Mucosa of descending colon (tissue), 3 donors: ENCODE results near the gene ZNF423. TPM values are rescaled to one million over a fixed set of nuclear protein-coding genes. Genes with fewer than 3 reads are reported as not detected.

ENCODE experiments used
- ATAC-seq: fragments of 200-7000 bp; cut with Tn5 transposase; one replicate; pipeline ENCODE4 v1.9.1; 2020; ENCODE audit warnings: mild to moderate bottlenecking, moderate library complexity
- DNase-seq, 3 donors: peaks; one replicate each; pipeline ENCODE4 v3.0.0-alpha.2; 2020
- H3K36me3 ChIP-seq: fragments of 200-600 bp; one replicate; pipeline ENCODE4 v1.8.0; 2021; ENCODE audit warnings: low read depth, mild to moderate bottlenecking
- H3K4me1 ChIP-seq: fragments of 200-600 bp; one replicate; pipeline ENCODE4 v1.8.0; 2021; ENCODE audit warnings: low read depth, mild to moderate bottlenecking
- H3K4me3 ChIP-seq: fragments of 200-600 bp; one replicate; pipeline ENCODE4 v1.8.0; 2021; ENCODE audit warnings: mild to moderate bottlenecking
- H3K9me3 ChIP-seq: fragments of 200-600 bp; one replicate; pipeline ENCODE4 v1.8.0; 2021; ENCODE audit warnings: mild to moderate bottlenecking
- CTCF ChIP-seq: fragments of 200-600 bp; IDR thresholded peaks from one replicate; pipeline ENCODE4 v1.8.0; 2022; ENCODE audit warnings: antibody characterized with exemption, mild to moderate bottlenecking
- intact Hi-C, 2 donors: fragments of 100-400 bp; cut with DNase I in 1 of 2; cut with micrococcal nuclease in 1 of 2; formaldehyde crosslinking; loops; one replicate each; pipeline versions ENCODE4 v1.11.0 to v1.11.1; 2022; cut with DNase I, micrococcal nuclease
- total RNA-seq, 3 donors: library from RNA; stranded (reverse); fragmentation: NEBNext Ultra II Directional in 2 of 3; extraction: Animal tissue kit (Norgen Biotek cat#: 25700) in 2 of 3; gene quantifications; one replicate each; pipeline versions ENCODE4 v1.2.1 to v1.2.4, GENCODE V29; 2021 to 2023
- donor health status: DM: no; HTN: no; CAD: no; lungs with moderate emphysema.
- donor health status: DM: no; HTN: no; CAD: no.
- donor health status: DM: no; HTN: yes; CAD: no.

The ZNF423 gene
- total RNA-seq, 3 donors from 2014 or later, result 6.7 to 11.6 (median 11.0) TPM

DNA sequence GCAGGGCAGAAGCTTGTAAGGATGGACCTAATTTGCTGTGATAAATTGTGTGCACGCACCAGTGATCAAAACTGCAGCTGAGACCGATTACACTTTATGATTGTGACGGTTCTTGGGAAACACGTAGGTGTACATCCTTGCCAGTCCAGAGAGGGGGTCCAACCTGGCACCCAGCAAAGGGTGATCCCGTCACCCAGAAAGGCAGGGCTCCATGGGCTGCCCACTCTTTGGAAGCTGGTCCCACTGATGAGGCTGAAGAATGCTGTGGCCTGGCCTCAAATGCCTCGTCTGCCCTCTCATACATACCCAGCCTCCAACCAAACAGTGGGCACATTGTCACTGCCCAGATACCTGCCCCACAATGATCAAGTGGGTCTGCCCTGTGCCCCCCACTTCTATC, 350.4 kb downstream of the ZNF423 start:
- Histone ChIP-seq H3K9me3 (no peaks in the 10 kb centered on the region), H3K36me3 (no peaks in the 10 kb centered on the region), H3K4me3 (no peak overlapping the region), H3K4me1 (no peaks in the 10 kb centered on the region)
- DNase-seq (peak in 1 of 3 donors; percentile 19), ATAC-seq (no peak)
- intact Hi-C loops, result no loop called here
- TF ChIP-seq CTCF, result no peak

- no peaks in the 10 kb centered on the region for H3K4me1 ChIP-seq
- intact Hi-C loops, result no loop called here
- TF ChIP-seq CTCF, result no peak
- DNase-seq, result no peak
- no peak overlapping the region for H3K4me3 ChIP-seq
- ATAC-seq, result no peak
- no peaks in the 10 kb centered on the region for H3K9me3 ChIP-seq
- no peaks in the 10 kb centered on the region for H3K36me3 ChIP-seq
Measured at GRCh38 chr16:49504626-49505025, 351.3 kb downstream of the ZNF423 start.

DNA sequence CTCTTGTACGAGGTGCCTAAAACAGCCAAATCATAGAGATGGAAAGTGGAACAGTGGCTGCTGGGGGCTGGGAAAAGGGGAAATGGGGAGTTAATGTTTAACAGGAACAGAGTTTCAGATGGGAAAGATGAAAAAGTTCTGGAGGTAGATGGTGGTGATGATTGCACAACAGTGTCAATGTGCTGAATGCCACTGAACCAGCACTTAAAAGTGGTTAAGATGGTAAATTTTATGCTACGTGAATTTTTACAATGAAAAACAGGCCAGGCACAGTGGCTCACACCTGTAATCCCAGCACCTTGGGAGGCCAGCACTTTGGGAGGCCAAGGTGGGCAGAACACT, 351.9 kb downstream of the ZNF423 start:
- Histone ChIP-seq H3K9me3 (no peaks in the 10 kb centered on the region), H3K4me1 (no peaks in the 10 kb centered on the region), H3K36me3 (no peaks in the 10 kb centered on the region), H3K4me3 (no peak overlapping the region)
- ATAC-seq (no peak), DNase-seq (no peak)
- no peak for TF ChIP-seq CTCF
- intact Hi-C loops, result no loop called here

GRCh38 chr16:49503256-49504022, 352.5 kb downstream of the ZNF423 start:
- no peak overlapping the region for H3K4me3 ChIP-seq
- intact Hi-C loops, result no loop called here
- no peak for TF ChIP-seq CTCF
- ATAC-seq, result peak; percentile 18
- DNase-seq, result no peak
- no peaks in the 10 kb centered on the region for H3K4me1 ChIP-seq
- no peaks in the 10 kb centered on the region for H3K9me3 ChIP-seq
- H3K36me3 ChIP-seq, result no peaks in the 10 kb centered on the region

GRCh38 chr16:49502136-49502881, 353.6 kb downstream of the ZNF423 start:
- TF ChIP-seq CTCF, result no peak
- Histone ChIP-seq H3K4me1 (no peaks in the 10 kb centered on the region), H3K4me3 (no peak overlapping the region), H3K36me3 (no peaks in the 10 kb centered on the region), H3K9me3 (no peaks in the 10 kb centered on the region)
- DNase-seq (no peak), ATAC-seq (peak; percentile 7)
- intact Hi-C loops, result no loop called here
